GM12801 (cell line): Measurements from ENCODE around the gene PRAMEF7.
"Not testable (repeated sequence)": the region's sequence is repeated elsewhere in the genome, so short reads cannot be mapped to it uniquely, and the experiment has no call there.

Source experiments
- TF ChIP-seq, protein P1 (sequence below): IDR thresholded peaks from one replicate; pipeline ENCODE4 v1.5.1; 2011; ENCODE audit warnings: control low read depth; ENCODE audit not compliant: insufficient read length; ENCODE audit errors: extremely low read depth

Gene PRAMEF7

DNA sequence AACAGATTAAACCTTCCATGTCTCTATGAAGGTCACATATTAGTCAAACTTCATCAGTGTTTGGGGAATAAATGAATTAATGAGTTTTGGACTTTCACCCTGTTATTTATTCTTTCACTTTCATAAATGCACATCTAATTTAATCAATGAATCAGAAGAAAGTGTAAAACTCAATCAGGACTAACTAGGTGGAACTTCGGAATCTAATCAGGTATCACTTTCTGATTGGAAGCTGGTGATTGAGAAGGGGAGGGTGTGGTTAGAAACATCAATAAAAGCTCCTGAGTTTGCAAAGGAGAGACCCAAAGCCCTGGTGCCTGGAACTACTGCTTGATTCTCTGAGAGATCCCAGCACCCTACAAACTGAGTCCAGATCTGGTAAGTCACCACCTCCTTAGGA is at the start of gene PRAMEF7:
TSS of gene PRAMEF7 (plus strand) at position 301 of the 400 bp plus-strand sequence. CDS start 1,083 bp downstream, outside the sequence.
- TF ChIP-seq, protein P1, sequence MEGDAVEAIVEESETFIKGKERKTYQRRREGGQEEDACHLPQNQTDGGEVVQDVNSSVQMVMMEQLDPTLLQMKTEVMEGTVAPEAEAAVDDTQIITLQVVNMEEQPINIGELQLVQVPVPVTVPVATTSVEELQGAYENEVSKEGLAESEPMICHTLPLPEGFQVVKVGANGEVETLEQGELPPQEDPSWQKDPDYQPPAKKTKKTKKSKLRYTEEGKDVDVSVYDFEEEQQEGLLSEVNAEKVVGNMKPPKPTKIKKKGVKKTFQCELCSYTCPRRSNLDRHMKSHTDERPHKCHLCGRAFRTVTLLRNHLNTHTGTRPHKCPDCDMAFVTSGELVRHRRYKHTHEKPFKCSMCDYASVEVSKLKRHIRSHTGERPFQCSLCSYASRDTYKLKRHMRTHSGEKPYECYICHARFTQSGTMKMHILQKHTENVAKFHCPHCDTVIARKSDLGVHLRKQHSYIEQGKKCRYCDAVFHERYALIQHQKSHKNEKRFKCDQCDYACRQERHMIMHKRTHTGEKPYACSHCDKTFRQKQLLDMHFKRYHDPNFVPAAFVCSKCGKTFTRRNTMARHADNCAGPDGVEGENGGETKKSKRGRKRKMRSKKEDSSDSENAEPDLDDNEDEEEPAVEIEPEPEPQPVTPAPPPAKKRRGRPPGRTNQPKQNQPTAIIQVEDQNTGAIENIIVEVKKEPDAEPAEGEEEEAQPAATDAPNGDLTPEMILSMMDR, result not testable (repeated sequence)

DNA sequence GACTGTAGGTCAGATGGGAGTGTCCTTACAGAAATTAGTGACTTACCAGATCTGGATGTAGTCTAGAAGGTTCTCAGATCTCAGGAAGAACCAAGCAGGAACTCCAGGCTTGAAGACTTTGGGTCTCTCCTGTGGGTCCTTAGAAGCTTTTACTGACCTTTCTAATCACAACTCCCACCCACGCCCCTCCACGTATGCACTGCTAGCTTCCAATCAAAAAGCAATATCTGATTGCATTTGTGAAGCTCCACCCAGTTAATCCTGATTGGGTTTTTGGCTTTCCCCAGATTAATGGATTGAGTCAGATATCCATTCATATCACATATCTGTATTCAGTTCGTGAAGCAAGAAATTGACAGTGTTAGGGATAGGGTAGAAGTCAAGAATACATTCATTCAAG is 30.3 kb upstream of the PRAMEF7 start, which contains the start of gene PRAMEF4:
TSS of gene PRAMEF4 (minus strand) at position 101 of the 400 bp plus-strand sequence. CDS start 2,807 bp downstream, outside the sequence.
- TF ChIP-seq, protein P1, result not testable (repeated sequence)

DNA sequence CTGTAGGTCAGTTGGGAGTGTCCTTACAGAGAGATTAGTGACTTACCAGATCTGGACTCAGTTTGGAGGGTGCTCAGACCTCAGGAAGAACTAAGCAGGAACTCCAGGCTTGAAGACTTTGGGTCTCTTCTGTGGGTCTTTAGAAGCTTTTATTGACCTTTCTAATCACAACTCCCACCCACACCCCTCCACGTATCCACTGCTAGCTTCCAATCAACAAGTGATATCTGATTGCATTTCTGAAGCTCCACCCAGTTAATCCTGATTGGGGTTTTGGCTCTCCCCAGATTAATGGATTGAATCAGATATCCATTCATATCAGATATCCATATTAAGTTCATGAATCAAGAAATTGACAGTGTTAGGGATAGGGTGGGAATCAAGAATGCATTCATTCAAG is 18.2 kb upstream of the PRAMEF7 start, which contains the start of gene PRAMEF10:
TSS of gene PRAMEF10 (minus strand) at position 101 of the 400 bp plus-strand sequence. CDS start 2,423 bp downstream, outside the sequence.
- TF ChIP-seq, protein P1, result not testable (repeated sequence)

DNA sequence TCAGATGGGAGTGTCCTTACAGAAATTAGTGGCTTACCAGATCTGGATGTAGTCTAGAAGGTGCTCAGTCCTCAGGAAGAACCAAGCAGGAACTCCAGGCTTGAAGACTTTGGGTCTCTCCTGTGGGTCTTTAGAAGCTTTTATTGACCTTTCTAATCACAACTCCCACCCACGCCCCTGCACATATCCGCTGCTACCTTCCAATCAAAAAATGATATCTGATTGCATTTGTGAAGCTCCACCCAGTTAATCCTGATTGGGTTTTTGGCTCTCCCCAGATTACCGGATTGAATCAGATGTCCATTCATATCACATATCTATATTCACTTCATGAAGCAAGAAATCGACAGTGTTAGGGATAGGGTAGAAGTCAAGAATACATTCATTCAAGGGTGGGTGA is 31.1 kb downstream of the PRAMEF7 start, which contains the start of gene PRAMEF6:
TSS of gene PRAMEF6 (minus strand) at position 101 of the 400 bp plus-strand sequence. CDS start 5,062 bp downstream, outside the sequence.
- TF ChIP-seq, protein P1, result not testable (repeated sequence)
